ENCODE data around the gene KRT37.

DNA sequence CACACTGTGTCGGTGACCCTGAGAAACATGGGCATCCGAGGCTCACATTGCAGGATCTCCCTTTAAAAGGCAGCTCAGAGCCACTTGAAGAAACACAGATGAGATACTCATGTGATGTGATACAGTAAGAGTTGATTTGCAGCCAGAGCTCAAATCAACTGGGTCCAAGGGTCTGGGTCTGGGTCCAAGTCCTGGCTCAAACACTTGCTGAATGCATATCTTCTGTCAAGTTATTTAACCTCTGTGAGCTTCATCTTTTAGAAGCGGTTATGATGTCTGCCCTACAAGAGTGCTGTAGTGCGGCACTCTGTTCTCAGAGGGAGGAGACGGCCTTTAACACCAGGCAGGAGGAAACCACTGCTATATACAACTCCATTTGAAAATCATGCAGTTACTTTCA, 10.0 kb upstream of the KRT37 start:
- TF ChIP-seq EZH2 (IDR thresholded peaks at IDR 0.05; ENCODE audit: borderline replicate concordance, low read depth, low read length, severe bottlenecking), result no peak
- TF ChIP-seq, protein P1, sequence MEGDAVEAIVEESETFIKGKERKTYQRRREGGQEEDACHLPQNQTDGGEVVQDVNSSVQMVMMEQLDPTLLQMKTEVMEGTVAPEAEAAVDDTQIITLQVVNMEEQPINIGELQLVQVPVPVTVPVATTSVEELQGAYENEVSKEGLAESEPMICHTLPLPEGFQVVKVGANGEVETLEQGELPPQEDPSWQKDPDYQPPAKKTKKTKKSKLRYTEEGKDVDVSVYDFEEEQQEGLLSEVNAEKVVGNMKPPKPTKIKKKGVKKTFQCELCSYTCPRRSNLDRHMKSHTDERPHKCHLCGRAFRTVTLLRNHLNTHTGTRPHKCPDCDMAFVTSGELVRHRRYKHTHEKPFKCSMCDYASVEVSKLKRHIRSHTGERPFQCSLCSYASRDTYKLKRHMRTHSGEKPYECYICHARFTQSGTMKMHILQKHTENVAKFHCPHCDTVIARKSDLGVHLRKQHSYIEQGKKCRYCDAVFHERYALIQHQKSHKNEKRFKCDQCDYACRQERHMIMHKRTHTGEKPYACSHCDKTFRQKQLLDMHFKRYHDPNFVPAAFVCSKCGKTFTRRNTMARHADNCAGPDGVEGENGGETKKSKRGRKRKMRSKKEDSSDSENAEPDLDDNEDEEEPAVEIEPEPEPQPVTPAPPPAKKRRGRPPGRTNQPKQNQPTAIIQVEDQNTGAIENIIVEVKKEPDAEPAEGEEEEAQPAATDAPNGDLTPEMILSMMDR (IDR thresholded peaks at IDR 0.05; ENCODE audit: borderline replicate concordance, extremely low read depth, low read length, poor library complexity, severe bottlenecking), result no peak
